ENCODE results near the gene TIAM2.
"Not testable (repeated sequence)": the region's sequence is repeated elsewhere in the genome, so short reads cannot be mapped to it uniquely, and the experiment has no call there.

Gene TIAM2

GRCh38 chr6:155100087-155100486 lies 105.0 kb downstream of the TIAM2 start:
- no peak for DNase-seq (ENCODE audit: low read depth in 2 of 2)

GRCh38 chr6:155100591-155100990 lies 105.5 kb downstream of the TIAM2 start:
- DNase-seq (ENCODE audit: low read depth in 2 of 2) = no peak

GRCh38 chr6:155103083-155103645 lies 108.0 kb downstream of the TIAM2 start:
- DNase-seq (ENCODE audit: low read depth in 2 of 2) = not testable (repeated sequence)

- no peak for DNase-seq (ENCODE audit: low read depth in 2 of 2)
Observed at GRCh38 chr6:155103816-155104366, 108.8 kb downstream of the TIAM2 start.

GRCh38 chr6:155106456-155107115 lies 111.5 kb downstream of the TIAM2 start:
- DNase-seq (ENCODE audit: low read depth in 2 of 2) = no peak

- no peak for DNase-seq (ENCODE audit: low read depth in 2 of 2)
Observed at GRCh38 chr6:155107432-155108069, 112.4 kb downstream of the TIAM2 start.

- no peak for DNase-seq (ENCODE audit: low read depth in 2 of 2)
Observed at GRCh38 chr6:155108070-155108820, 113.1 kb downstream of the TIAM2 start.

- DNase-seq (ENCODE audit: low read depth in 2 of 2) = no peak
Observed at GRCh38 chr6:155110721-155111120, 115.6 kb downstream of the TIAM2 start.

- DNase-seq (ENCODE audit: low read depth in 2 of 2) = no peak
Observed at GRCh38 chr6:155112757-155113156, 117.6 kb downstream of the TIAM2 start.

GRCh38 chr6:155115893-155116570 lies 120.9 kb downstream of the TIAM2 start:
- DNase-seq (ENCODE audit: low read depth in 2 of 2) = no peak

GRCh38 chr6:155116571-155116910 lies 121.4 kb downstream of the TIAM2 start:
- DNase-seq (ENCODE audit: low read depth in 2 of 2) = no peak

GRCh38 chr6:155117256-155117655 lies 122.1 kb downstream of the TIAM2 start:
- DNase-seq (ENCODE audit: low read depth in 2 of 2) = no peak

GRCh38 chr6:155117785-155118184 lies 122.7 kb downstream of the TIAM2 start:
- no peak for DNase-seq (ENCODE audit: low read depth in 2 of 2)

GRCh38 chr6:155119201-155119600 lies 124.1 kb downstream of the TIAM2 start:
- DNase-seq (ENCODE audit: low read depth in 2 of 2) = not testable (repeated sequence)

GRCh38 chr6:155120034-155120433 lies 124.9 kb downstream of the TIAM2 start:
- no peak for DNase-seq (ENCODE audit: low read depth in 2 of 2)

- no peak for DNase-seq (ENCODE audit: low read depth in 2 of 2)
Observed at GRCh38 chr6:155121294-155121693, 126.2 kb downstream of the TIAM2 start.

GRCh38 chr6:155121699-155122098 lies 126.6 kb downstream of the TIAM2 start:
- DNase-seq (ENCODE audit: low read depth in 2 of 2) = no peak

GRCh38 chr6:155122199-155122950 lies 127.3 kb downstream of the TIAM2 start:
- DNase-seq (ENCODE audit: low read depth in 2 of 2) = no peak

GRCh38 chr6:155123520-155123919 lies 128.4 kb downstream of the TIAM2 start:
- DNase-seq (ENCODE audit: low read depth in 2 of 2) = no peak

- DNase-seq (ENCODE audit: low read depth in 2 of 2) = no peak
Observed at GRCh38 chr6:155125906-155126305, 130.8 kb downstream of the TIAM2 start.
